ENCODE data around the gene BICRA.

DNA sequence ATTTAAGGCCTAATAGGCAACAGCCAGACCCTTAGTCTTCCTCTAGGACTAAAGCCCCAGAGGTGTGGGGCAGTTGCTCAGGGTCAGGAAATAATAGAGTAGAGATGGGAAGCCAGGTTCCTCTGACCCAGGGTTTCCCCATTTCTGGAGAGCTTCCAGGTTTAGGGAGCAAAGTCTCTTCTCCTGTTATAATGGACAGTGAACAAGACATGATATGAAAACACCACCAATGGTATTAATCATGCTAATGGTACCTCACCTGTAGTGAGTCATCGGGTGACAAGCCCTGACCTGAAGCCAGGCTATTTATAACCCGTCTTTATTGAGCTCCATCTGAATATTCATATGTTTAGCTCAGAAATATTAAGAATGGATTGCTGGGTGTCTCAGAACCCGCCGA is 24.6 kb downstream of the BICRA start:
- TF ChIP-seq, protein P1, sequence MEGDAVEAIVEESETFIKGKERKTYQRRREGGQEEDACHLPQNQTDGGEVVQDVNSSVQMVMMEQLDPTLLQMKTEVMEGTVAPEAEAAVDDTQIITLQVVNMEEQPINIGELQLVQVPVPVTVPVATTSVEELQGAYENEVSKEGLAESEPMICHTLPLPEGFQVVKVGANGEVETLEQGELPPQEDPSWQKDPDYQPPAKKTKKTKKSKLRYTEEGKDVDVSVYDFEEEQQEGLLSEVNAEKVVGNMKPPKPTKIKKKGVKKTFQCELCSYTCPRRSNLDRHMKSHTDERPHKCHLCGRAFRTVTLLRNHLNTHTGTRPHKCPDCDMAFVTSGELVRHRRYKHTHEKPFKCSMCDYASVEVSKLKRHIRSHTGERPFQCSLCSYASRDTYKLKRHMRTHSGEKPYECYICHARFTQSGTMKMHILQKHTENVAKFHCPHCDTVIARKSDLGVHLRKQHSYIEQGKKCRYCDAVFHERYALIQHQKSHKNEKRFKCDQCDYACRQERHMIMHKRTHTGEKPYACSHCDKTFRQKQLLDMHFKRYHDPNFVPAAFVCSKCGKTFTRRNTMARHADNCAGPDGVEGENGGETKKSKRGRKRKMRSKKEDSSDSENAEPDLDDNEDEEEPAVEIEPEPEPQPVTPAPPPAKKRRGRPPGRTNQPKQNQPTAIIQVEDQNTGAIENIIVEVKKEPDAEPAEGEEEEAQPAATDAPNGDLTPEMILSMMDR (IDR thresholded peaks at IDR 0.05) = no peak
- TF ChIP-seq POLR2A (IDR thresholded peaks at IDR 0.05) = no peak

All from testis (tissue), 2 donors.